HG03060 (cell line): ENCODE results near the gene CLMN.

Experiments
- ATAC-seq: cut with Tn5 transposase; IDR thresholded peaks from one replicate; pipeline ENCODE4 v1.9.1; 2021; ENCODE audit warnings: low read depth, moderate number of reproducible peaks; ENCODE audit not compliant: unreplicated experiment

CLMN gene

DNA sequence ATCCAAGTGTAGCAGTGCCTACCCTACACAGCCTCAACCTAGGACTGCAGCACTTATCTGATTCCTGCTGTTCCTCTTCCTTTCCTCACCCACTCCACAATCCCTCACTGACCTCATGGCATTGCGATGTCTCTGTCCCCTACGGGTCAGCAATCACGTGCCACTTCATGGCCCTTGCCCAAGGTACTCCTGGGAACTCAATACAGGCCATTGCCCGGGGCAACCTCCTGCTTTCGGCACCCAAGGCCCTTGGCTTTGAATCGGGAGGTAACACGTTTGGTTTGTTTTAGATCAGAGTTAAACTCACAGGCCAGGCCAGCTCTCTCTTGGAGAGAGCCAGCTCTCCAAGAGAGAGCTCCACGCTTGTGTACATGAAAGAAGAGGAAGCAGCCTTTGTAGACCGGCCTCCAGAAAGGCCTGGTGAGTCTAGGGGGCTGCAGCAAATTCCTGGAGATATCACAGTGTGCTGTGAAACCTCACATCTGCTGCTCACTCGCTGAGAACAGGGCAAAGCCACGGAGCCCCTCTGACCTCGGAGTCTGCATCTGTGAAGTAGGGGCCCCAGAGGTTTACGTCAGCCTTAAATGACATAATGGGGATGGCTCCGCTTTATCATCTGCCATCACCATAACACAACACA lies 12.2 kb downstream of the CLMN start:
- no peak for ATAC-seq

DNA sequence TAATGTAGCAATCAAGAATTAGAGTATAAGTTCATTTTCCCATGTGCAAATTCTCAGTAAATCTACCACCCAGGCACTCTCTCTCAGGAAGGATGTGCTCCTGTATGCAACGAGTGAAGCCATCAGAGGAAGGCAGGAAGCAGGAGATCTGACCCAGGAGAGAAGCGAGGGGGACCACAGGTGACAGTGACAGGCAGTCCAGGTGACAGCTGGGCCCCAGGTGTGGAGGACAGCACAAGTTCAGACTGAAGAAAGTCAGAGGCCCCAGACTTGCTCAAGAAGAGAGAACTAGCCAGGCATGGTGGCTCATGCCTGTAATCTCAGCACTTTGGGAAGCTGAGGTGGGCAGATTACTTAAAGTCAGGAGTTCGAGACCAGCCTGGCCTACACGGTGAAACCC lies 13.8 kb downstream of the CLMN start:
- ATAC-seq, result no peak

DNA sequence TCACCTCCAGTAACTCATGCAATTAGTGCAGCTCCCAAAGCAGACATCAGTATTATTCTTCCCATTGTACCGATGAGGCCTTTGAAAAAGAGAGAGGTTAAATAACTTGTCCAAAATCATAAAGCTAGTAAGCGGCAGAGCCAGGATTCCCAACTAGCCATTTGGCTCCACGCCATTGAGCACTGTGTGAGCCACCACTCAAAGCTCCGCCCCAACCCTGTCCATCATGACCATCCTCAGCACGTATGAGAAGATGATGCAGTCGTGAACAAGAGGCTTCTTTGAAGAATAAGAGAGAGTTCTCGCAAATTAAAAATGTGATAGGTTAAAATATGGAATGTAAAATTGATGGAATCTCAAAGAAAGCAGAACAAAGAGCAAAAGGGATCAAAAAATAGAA lies 14.6 kb downstream of the CLMN start:
- ATAC-seq, result no peak

DNA sequence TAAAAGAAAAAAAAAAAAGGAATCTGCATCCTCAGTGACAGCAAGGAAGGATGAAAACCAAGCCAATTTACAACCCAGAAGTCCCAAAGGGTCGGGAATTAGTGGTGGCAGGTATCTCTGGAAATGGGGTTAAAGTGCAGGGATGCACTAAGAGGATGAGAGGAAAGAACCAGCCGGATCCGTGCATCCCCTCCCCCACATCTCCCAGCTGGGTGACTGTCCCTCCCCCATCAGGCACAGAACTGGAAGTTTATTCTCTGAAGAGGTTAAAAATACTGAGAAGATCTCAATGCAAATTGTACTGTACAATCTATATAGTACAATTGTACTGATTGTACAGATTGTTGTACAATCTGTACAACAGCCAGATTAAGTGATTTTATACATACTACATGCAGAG lies 15.4 kb downstream of the CLMN start:
- ATAC-seq, result no peak

DNA sequence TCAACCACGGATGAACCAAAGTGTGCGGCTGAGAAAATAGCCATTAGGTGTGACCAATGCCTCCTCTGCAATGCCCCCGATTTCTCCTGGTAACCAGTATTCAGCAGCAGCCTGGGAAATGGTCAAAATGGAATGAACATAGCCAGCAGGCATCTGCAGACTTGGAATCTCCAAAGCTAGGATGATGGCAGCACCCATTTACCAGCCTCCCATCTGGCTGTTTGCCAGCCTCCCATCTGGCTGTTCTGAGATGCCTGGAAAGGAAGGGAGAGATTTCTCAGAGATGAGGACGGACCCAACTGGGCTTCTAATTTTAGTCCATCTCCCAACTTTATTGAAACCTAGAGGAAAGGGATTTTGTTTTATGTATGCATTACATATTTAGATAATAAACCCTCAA lies 16.2 kb downstream of the CLMN start:
- ATAC-seq, result no peak

DNA sequence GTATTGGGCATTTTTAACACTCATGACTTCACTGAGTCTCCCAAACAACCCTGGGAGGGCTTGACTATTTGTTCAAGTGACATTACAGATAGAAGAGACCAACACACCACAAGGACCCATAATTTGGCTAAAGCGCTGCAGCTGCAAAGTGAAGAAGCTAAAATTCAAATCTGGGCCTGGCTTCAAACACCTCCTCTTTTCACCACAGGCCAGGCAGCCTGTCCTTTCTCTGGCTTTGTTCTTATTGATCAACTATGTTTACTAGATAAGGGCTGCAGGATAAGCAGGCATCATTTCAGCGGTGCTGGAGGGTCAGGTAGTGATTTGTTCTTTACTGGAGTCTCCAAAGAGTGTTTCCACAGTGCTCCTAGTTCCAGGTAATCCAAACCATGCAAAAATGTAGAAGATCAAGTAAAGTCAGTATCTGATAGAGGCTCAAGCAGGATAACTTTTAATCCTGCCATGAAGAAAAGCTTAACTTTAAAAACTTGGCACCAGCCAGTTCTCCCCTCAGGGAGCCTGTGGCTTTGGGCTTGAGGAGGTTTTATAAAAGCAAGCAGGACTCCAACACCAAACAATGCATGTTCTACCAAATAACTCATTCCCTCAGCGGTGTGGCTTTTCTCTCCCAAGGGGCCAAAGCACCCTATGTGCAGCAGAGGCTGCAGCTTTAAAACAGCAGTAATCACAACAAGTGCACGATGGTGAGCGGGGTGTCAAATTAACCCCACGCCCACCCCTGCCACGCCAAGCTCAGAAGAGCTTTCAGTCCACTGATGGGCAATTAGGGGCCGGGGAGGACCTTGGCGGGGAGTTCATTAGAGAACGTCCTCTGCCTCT lies 16.8 kb downstream of the CLMN start:
- ATAC-seq, result no peak

DNA sequence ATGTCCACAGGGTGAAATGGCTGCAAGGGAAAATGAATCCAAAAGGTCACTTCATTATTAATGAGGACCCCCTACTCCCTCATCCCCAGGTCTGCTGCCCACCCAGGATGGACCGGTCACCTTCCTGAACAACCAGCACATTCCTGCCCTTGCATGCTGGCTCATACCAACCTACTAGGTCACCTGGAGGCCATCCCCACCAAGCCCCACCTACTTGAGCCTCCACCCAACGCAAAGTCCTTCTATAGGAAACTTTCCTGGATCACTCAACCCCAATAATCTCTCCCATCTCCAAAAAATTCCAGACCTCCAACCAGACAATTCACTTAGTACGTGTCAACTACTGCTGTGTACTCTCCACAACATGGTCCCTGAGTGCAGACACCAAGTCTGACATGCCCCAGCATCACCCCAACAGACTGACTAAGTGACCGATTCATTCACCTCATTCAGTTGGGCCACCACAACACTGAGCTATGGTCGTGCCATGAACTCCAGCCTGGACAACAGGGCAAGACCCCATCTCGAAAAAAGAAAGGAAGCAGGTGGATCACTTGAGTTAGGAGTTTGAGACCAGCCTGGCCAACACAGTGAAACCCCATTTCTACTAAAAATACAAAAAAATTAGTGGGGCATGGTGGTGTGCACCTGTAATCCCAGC lies 18.1 kb downstream of the CLMN start:
- no peak for ATAC-seq

DNA sequence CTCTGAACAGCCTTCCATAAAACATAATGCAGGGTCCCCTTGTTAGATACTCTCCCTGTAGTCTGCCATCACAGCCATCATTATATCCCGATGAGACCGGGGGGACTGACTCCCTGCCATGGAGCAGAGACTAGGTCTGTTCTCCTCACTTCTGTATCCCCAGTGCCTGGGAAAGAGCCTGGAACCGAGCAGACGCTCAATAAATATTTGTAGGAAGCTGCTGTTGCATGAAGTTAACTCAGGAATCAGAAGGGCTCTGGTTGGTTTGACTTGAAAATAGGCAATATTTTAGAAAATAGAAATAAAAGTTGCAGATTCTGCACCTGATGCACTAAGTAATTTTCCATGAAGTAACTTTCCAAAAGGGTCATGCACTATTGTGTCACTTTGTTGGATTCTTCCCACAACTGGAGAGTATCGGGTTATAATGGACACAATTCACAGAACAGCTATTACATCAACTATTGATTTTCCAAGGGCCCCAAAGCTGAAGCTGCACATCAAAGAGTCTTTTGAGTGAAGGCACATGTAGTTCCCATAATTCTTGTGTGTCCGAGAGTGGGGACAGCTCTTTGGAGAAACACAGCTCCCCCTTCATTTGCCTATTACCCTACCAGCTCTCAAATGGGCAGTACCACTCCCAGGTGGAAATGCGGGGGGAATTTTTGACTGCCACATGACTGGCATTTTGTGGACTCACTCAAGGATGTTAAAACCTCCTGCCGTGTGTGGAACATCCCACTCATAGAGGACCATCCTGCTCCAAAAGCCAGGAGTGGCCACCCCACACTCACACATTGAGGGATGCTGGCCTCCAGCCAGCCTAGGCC lies 18.8 kb downstream of the CLMN start:
- ATAC-seq, result no peak

DNA sequence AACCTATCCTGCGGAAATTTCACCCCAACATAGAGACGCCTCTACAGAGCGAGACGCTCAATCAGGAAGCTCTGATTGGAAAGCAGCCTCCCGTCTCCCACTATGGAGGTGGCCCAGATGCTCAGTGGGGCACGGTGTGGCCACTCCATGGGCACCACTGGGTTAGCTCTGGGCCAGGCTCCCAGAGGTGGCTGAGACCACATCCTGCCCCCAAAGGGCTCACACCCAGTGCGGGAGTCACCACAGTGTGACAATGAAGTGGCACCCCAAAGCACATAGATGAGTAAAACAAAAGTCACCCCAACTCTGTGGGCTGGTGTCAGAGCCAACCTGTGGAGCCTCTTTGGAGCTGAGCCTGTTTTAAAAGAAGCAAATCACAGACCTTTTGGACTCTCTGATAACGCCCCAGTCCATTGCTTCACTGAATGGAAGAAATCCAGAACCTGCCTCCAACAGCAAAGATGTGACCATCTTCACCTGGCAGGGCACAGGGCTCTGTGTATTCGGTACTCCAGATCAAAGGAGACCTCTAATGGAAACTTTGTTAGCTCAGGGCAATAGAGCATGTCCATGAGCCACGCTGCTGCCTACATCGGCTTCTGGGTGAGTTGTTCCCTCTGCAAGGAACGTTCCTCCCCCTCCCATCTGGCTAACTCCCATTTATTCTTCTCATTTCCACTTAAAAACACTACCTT lies 19.6 kb downstream of the CLMN start:
- no peak for ATAC-seq

DNA sequence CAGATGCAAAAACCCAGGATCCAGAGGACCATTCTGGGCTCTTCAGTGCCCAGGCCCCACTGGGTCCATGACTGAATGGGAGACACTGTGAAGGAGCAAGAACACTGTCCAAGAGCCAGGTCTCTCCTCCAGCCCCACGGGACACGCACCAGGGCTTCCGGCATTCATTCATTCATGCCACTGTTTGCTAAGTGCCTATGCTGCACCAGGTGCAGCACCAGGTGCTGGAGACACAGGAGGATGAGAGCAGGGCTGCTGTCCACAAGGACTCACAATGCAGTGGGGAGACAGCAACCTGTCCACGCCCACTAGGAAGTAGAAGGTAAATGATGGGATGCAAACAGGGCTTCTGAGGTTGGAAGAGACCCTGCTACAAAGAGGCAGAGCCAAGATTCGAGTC lies 20.4 kb downstream of the CLMN start:
- no peak for ATAC-seq

DNA sequence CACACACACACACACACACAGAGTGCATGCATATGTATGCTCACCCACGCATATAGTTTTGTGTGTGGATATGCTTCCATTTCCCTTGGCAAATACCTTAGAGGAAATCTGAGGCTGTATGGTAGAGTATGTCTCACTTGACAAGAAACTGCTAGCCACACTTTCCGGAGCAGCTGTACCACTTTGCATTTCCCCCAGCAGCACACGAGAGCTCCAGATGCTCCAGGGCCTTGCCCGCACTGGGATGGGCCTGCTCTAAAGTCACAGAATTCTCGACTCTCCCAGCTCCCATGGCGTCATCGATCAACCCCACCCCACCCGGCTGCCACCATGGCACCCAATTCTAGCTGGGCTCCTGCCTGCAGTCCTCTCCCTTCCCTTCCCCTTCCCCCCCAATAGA lies 21.9 kb downstream of the CLMN start:
- ATAC-seq, result no peak

DNA sequence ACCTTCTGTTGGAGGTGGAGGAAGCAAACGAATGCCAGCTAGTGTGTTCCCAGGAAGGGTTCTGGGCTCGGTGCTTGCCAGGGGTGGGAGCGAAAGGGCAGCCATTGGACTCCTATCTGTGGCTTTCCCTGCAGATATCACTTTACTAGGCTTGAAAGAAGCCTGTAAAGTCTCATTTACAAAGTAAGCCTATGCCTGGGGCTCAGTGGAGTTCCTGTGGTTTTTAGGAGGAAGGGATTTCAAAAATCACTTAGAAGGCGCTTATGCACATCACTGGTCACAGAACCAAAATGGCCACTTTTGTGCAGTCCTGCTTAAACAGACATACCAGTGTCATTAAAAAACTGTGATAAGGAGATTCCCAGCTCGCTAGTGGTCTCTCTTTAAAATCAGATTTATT lies 22.7 kb downstream of the CLMN start:
- no peak for ATAC-seq

DNA sequence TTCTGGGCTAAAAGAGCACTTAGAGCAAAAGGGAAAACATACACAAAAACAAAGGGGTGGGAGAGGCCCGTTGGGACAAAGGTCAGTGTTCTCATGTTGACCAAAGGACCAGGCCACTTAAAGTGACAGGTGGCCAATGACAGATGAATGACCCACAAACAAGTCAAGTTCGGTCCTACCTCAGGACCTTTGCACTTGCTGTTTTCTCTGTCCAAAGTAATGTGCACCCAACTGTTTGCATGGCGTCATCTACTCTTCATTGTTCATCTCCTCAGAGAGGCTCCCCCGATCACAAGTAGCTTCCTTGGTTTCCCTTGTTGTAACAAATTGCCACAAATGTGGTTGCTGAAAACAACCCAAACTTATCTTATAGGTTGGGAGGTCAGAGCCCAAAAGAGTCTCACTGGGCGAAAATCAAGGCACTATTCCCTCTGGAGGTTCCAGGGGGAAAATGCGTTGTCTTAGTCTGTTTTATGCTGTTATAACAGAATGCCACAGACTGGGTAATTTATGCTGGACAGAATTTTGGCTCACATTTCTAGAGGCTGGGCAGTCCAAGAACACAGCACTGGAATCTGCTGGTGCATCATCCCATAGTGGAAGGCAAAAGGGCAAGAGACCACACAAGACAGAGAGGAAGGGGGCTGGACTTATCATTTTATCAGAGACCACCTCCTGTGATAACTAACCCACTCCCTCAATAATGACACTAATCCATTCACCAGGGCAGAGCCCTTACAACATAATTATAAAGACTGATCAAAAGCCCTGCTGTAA lies 23.9 kb downstream of the CLMN start:
- no peak for ATAC-seq

DNA sequence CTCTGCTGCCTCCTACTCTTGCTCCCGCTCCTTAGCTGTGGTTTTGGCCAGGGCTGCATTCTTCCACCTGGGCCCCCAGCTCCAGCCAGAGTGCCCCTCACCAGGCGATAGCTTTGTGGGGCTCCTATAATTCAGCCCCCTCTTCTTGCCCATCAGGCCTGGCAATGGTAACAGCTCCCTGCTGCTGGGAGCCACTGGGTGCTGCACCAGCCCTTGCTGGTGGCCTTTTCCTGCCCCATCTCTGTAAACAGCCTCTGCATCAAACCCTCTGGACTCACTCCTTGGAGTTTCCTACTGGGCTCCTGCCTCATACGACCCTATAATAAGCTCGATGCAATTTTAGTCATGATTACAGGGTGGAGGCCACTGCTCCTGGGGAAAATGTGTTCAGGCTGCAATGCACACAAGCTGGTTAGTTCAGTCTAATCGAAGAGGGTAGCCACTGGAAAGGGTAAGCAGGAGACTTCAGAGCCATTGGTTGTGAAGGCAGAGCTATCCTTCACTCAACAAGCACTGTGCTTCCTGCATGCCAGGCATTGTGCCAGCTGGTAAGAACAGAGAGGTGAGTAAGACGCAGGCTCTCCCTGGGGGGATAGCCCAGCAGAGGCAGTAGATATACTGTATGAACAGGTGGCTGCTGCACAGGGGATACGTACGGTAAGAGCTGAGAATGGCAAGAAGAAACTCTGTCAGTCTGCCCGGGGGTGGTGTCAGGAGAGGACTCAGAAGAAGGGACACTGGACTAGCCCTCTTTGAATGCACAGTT lies 24.7 kb downstream of the CLMN start:
- ATAC-seq, result no peak

DNA sequence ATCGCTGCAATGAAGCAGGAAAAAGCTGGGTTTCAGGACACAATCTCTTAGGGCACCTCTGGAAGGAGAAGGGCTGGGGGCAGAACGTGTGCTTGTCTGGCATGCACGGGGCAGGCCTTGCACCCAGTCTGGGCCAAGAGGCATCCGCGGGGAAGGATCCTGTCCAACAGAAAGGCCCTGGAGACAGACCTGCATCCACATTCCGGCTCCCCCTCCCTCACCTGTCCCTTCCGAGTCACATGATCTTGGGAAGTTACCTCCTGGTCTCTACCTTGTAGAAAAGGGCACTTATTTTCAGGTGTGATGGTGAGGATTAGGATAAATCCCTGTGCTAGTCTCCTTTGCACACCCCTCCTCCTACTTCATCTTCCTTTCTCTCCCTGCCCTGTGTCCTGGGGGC lies 25.4 kb downstream of the CLMN start:
- ATAC-seq, result no peak

DNA sequence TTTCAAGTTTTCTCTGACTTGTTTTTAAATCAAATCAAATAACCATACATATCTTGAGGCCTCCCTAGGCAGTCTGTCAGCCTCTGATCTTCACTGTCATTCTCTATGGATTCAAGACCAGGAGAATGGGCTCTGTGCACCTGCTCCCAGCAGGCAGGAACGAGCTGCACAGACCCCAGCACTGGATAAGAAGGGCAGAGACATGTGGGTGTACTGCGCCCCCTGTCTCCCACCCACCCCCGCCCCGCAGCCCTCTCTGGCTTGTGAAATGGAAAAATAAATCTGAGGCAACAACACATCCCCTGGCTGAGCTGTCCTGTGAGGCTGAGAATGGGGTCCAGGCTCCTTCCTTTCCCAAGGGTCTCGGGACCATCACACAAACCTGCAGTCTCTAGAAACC lies 26.3 kb downstream of the CLMN start:
- no peak for ATAC-seq

DNA sequence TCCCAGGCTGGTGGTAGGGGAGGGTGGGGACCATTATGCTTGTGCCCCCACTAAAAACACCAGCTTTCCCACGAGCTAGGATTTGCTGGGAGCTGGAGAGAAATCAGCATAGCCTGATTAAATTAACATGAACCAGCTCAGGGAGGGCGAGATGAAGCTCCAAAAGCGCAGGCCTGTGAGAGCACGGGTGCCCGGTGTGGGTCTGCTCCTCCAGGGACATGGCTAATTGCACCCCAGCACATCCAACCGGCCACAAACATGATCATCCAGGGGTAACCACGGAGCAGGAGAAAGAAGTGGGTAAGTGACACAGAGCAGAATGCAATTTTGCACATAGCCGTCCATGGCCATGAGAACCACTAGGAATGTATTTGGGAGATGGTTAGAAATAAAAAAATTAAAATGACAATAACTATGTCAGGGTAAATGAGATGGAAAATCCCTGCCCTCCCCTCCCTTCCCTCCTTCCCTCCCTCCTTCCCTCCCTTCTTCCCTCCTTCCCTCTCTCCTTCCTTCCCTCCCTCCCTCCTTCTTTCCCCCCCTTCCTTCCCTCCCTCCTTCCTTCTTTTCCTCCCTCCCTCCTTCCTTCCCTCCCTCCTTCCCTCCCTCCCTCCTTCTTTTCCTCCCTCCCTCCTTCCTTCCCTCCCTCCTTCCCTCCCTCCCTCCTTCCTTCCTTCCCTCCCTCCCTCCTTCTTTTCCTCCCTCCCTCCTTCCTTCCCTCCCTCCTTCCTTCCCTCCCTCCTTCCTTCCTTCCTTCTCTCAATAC lies 26.9 kb downstream of the CLMN start:
- no peak for ATAC-seq

DNA sequence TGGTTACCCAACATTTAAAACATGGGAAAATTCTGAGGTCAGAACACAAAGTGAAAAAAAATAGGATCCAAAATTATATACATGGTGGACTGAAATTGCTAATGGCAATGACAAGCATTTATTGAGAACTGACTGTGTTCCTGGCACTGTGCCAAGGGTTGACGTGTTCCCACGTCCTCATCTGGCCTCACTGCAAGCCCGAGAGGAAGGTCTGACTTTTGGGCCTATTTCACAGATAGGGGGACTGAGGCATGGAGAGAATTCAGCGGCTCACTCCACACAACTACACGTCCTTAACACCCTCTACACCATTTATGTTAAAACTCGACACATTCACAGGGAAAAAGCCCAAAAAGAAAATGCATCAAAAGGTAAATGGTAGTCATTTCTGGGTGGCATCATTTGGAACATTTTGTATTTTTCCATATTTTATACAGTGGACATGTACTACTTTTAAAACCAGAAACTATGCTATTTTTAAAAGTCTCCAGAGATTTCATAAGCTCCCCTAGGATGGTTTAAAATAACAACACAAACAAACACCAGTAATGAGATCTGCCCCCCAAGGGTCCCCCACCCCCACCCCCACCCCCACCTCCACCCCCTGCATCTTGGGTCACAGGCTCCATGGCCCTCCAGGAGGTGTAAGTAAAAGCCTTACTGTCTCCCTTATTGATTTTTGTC lies 27.7 kb downstream of the CLMN start:
- ATAC-seq, result no peak
